GM19468 (cell line): ENCODE results near the gene ABCA2.

Source experiments
- ATAC-seq: cut with Tn5 transposase; IDR thresholded peaks from one replicate; pipeline ENCODE4 v1.9.1; 2021; ENCODE audit warnings: mild to moderate bottlenecking, moderate library complexity, moderate number of reproducible peaks; ENCODE audit not compliant: unreplicated experiment; ENCODE audit errors: extremely low read depth

ABCA2 gene

GRCh38 chr9:137002646-137003041 lies 25.4 kb downstream of the ABCA2 start:
- no peak for ATAC-seq

DNA sequence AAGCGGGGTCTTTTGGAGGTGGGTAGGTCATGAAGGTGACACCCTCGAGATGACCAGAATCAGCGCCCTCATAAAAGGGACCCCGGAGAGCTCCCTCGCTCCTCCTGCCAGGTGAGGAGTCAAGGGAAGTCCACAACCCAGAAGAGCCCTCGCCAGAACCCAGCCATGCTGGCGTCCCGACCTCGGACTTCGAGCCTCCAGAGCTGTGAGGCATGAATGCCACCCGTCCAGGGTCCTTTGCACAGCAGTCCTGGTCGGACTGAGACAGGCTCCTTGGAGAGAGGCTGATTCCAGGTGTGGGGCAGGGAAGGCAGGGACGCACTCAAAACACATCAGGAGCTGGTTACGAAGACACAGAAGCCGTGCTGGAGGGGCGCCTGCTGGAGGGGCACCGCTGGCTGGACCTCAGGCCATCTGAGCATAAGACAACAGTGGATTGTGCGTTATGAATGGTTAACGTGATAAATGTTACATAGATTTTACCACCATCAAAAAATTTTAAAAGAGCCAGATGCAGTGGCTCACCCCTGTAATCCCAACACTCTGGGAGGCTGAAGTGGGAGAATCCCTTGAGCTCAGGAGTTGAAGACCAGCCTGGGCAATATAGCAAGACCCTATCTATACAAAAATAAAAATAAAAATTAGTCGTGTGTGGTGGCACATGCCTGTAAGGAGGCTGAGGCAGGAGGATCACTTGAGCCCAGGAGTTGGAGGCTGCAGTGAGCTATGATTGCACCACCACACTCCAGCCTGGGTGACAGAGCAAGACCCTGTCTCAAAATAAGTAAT lies 26.0 kb downstream of the ABCA2 start:
- ATAC-seq, result no peak

DNA sequence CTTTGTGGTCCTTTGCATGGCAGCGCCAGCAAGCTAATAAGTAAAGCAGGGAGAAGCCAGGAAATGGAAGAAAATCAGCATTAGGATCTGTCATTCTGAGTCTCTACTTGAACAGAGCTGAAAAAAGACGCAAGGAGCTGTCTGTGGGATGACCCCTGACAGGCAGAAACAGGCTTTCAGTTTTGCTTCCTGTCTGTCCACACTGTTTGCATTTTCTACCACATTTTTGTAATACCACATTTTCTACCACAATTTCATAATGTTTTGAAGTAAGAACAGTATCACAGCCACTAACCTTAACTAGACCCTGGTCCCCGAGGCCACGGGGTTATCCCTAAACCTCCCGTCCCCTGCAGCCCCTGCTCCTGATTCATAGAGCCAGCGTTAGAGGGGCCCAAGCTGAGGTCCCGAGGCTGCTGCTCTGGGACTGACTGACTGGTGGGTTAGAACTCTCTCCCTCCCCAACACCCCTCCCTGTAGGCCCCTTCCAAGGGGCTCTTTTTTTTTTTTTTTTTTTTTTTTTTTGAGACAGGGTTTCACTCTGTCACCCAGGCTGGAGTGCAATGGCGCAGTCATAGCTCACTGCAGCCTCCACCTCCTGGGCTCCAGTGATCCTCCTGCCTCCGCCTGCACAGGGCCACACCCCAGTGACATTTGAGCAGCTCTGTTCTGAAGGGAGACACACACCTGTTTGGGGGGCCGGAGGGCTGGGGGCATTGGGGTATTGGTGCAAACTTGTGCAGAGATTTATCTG lies 27.7 kb downstream of the ABCA2 start:
- ATAC-seq, result peak; percentile 45

DNA sequence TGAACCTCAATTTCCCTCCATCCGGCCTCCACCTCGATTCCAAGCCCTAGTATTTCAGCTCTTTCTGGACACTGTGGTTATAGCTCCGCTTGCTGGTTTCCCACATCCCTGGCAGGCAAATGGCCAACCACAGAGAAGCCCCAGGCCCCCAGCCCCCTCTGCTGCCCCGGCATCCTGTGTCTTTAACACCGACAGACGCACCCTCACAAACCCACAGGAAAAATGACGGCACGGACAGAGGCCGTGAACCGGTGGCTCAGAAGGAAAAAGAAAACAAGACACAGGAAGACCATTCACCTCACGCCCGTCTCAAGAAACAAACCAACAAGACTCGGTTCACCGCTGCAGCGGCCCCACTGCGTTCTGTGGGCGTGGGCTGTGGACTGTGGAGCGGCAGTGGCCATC lies 30.2 kb downstream of the ABCA2 start:
- ATAC-seq, result no peak

- no peak for ATAC-seq
These were observed 30.7 kb downstream of the ABCA2 start for GRCh38 chr9:136997371-136997770.

- ATAC-seq, result no peak
These were observed 31.4 kb downstream of the ABCA2 start, which contains the start of gene CLIC3 for GRCh38 chr9:136996361-136997292. Gene CLIC3 (minus strand): TSS chr9:136996568. CDS start chr9:136996543, 25 bp downstream.

DNA sequence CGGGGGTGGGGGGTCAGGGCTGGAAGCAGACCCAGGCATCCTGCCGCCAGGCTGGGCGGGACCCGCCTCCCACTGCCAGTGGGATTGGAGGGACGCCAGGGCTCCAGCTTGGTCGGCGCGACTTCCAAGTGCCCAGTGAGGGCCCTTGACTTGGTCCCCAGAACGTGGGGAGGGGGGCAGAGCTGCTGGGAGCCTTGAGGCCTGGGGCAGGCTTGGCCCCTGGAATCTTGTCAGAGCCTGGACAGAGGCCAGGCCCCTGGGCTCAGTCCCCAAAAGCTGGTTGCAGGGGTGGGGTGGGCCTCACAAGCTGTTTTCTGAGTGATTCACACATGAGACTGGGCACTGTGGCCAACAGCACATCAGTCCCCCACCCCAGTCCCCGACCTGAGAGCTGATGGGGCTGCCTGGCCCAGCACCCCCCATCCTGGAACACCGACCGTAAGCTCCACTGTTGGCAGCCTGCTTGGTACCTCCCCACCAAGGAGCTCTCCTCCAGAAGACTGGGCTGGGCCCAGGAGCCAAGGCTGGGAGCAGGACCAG lies 32.2 kb downstream of the ABCA2 start:
- ATAC-seq, result no peak

GRCh38 chr9:136995362-136995761 lies 32.7 kb downstream of the ABCA2 start:
- ATAC-seq, result no peak

- no peak for ATAC-seq
These were observed 33.2 kb downstream of the ABCA2 start for GRCh38 chr9:136994888-136995230.

DNA sequence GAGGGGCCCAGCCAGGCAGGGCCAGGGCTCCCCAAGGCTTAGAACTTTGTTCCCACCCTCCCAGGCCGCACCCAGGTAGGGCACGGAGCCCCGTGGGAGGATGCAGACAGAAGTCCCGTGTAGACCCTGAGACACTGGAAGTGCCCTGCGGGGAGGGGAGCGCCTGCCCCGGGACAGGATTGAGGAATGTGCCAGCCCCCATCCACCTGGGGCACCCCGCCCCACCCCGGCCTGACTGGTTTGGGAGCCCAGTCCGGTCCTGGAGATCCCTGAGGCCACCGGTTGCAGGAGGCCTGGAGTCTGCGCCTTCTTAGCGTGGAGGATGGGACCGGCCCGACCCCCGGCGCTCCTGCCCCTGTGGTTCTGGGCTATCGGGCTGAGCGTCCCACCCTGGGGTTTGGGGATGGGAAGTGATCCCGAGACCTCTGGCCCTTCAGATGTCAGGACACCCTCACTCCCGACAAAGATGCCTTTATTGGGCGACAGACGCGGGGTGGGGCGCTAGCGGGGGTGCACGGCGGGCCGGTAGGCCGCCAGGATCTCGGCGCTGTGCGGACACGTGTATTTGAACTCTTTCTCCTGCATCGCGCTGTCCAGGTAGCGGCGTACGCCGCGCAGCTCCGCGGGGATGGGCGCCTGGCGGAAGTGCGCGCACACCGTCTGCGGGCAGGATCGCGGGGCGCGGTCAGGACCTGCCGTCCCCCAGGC lies 33.7 kb downstream of the ABCA2 start:
- ATAC-seq, result no peak

DNA sequence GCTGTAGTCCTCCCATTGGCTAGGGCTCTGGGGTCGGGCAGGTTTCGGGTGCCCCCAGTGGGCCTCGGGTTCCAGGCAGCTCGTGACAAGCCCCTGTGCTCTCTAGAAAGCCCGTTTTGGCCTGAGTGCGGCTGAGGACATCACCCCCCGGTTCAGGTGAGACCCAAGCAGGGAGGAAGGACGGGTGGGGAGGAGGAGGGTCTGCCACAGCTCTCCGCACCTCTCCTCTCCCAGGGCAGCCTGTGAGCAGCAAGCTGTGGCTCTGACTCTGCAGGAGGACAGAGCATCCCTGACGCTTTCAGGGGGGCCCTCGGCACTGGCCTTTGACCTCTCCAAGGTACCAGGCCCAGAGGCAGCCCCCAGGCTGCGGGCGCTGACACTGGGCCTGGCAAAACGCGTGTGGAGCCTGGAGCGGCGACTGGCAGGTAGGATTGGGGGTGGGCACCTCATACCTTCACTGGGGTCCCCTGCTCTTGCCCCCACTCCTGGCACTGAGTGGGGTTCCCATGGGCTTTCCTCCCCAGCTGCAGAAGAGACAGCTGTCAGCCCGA lies 35.1 kb downstream of the ABCA2 start:
- ATAC-seq, result no peak

DNA sequence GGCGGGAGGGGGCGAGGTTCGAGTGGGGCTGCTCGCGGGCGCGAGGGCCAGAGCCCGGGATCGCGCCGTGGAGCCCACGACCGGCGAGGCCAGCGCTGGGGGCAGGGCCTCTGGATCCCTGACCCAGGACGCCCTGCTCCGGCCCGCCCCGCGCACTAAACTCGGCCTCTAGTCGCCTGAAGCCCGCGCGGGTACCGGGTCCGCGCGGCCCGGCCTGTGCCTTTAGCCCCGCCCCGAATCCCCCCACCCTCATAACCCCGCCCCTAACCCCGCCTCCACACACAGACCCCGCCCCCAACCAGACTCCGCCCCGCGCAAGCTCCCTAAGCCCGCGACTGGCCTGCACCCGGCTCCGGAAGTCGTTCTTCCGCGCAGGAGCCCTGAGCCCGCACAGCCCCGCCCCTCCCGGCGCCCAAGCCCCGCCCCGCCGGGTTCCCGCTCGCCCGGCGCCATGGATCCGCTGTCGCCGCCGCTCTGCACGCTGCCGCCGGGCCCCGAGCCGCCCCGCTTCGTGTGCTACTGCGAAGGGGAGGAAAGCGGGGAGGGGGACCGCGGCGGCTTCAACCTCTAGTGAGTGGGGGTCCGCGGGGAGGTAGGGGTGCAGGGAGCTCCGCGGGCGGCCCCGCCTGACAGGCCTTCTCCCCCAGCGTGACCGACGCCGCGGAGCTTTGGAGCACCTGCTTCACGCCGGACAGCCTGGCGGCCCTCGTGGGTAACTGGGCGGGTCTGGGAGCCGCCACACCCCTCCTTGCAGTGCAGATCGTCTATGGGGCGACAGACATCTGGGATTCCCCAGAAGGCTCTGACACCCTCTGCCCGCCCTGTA lies 35.8 kb downstream of the ABCA2 start, which contains the start of gene PAXX:
PAXX (plus strand) TSS at position 430 of the 826 bp plus-strand sequence; CDS start at position 452, 22 bp downstream.
- peak; percentile 63 for ATAC-seq

GRCh38 chr9:136990242-136990911 lies 37.7 kb downstream of the ABCA2 start:
- ATAC-seq, result no peak

- no peak for ATAC-seq
These were observed 39.2 kb downstream of the ABCA2 start for GRCh38 chr9:136988872-136989271.

DNA sequence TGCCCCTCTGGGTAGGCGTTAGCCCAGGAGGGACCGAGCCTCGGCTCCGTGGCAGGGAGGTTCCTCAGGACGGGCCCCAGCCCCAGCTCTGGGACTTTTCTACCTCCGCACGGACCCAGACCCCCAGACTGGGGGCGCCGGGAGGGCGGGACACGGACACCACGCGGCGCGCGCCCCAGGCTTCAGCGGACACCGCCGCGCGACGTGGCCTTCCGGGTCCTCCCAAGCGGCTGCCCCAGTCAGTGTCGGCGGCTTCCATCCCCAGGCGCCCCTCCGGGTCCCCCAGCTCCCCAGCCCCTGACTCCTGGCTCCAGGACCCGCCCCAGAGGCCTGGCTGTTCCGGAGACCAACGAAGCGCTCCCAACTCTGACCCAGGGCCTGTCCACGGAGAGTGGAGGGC lies 42.2 kb downstream of the ABCA2 start:
- ATAC-seq, result no peak

DNA sequence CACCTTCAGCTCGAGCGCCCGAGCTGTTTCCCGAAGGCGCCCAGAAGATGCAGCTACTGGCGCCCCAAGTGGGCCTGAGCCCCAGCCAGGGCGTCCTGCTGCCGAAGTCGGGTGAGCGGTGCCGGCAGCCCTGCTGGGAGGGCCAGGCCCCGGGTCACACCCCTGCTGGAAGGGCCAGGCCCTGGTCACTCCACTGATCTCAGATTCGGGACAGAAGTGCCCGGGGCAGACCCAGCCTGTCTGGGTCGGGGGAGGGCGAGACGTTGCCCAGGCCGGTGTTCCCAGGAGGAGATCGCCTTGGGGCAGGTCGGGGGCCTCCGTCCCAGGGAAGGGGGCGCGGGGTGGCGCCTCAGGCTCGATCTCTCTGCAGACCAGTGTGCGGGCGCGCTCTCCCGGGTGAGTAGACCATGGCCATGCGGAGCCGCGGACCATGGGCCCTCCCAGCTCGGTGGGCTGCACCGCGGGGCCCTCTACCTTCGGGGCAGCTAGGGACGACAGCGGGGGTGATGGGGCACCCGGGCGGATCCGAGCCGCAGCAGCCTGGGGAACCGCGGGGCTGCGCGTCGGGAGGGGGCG lies 42.9 kb downstream of the ABCA2 start:
- ATAC-seq, result no peak

GRCh38 chr9:136984464-136985026 lies 43.5 kb downstream of the ABCA2 start:
- no peak for ATAC-seq
